Lower lobe of right lung (tissue), 2 donors: ENCODE results near the gene MCF2L. TPM values are rescaled to one million over a fixed set of nuclear protein-coding genes. Genes with fewer than 3 reads are reported as not detected.

Source experiments
- ATAC-seq, 2 donors: fragments of 200-7000 bp; cut with Tn5 transposase; one replicate each; pipeline ENCODE4 v1.9.1; 2020 to 2022; ENCODE audit warnings: mild to moderate bottlenecking in 2 of 2, moderate library complexity in 2 of 2
- DNase-seq: peaks from one replicate; pipeline ENCODE4 v3.0.0-alpha.2; 2020
- H3K27ac ChIP-seq: fragments of 200-600 bp; one replicate; pipeline ENCODE4 v1.8.0; 2022
- H3K27me3 ChIP-seq: fragments of 200-600 bp; one replicate; pipeline ENCODE4 v1.8.0; 2022; ENCODE audit warnings: low read depth
- H3K36me3 ChIP-seq: fragments of 200-600 bp; one replicate; pipeline ENCODE4 v1.8.0; 2022; ENCODE audit warnings: mild to moderate bottlenecking
- H3K4me1 ChIP-seq: fragments of 200-600 bp; one replicate; pipeline ENCODE4 v1.8.0; 2022
- H3K4me3 ChIP-seq: fragments of 200-600 bp; one replicate; pipeline ENCODE4 v1.8.0; 2022; ENCODE audit warnings: mild to moderate bottlenecking
- H3K9me3 ChIP-seq: fragments of 200-600 bp; one replicate; pipeline ENCODE4 v1.8.0; 2022
- intact Hi-C: fragments of 100-400 bp; cut with DNase I; formaldehyde crosslinking; loops from one replicate; pipeline ENCODE4 v1.11.0; 2022
- total RNA-seq: library from RNA; stranded (reverse); fragmentation: NEBNext Ultra II Directional; extraction: Animal tissue kit (Norgen Biotek cat#: 25700); gene quantifications from one replicate; pipeline ENCODE4 v1.2.1, GENCODE V29; 2021
- TF ChIP-seq, protein P1 (sequence below): fragments of 200-600 bp; IDR thresholded peaks from one replicate; pipeline ENCODE4 v1.8.0; 2022; ENCODE audit warnings: antibody characterized with exemption, mild to moderate bottlenecking
- donor health status: DM: no; HTN: yes; CAD: no; lungs with severe emphysema.

Gene MCF2L
- total RNA-seq, 1 donor from 2014 or later = 42.4 TPM

DNA sequence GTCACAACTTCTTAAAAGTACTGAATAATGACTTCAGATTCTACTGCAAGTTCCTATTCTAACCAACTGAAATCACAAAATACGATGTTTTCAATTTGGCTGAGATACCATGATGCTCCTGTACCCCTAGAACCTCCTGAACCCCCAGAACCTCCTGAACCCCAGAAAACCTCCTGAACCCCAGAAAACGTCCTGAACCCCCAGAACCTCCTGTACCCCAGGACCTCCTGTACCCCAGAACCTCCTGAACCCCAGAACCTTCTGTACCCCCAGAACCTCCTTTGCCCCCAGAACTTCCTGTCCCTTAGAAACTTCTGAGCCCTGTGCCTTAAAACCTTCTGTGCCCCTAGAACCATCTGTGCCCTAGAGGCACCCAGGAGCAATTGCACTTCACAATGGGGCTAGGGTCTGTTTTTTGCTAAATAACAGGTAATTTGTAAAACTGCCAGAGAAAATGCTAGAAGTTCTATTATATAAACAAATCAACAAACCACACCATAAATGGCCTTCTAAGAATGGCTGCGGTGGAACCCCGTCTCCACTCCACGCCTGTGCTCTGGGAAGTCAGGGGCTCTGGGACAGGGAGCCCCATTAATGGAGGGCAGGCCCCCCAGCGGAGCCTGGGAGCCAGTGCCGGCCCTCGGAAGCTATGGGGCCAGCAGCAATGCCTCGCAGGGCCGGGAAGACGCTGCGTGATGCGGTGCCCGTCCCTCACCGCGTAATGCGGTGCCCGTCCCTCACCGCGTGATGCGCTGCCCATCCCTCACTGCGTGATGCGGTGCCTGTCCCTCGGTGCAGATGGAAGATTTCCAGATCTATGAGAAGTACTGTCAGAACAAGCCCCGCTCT is 115.3 kb downstream of the MCF2L start:
- Histone ChIP-seq H3K27me3 (no peaks in the 10 kb centered on the region), H3K9me3 (no peaks in the 10 kb centered on the region), H3K36me3 (peaks cover 23% of the 10 kb centered on the region), H3K4me3 (no peak overlapping the region), H3K4me1 (no peaks in the 10 kb centered on the region), H3K27ac (no peak overlapping the region)
- ATAC-seq = no peak
- intact Hi-C loops = no loop called here
- peak; percentile 21 for DNase-seq
- TF ChIP-seq, protein P1, sequence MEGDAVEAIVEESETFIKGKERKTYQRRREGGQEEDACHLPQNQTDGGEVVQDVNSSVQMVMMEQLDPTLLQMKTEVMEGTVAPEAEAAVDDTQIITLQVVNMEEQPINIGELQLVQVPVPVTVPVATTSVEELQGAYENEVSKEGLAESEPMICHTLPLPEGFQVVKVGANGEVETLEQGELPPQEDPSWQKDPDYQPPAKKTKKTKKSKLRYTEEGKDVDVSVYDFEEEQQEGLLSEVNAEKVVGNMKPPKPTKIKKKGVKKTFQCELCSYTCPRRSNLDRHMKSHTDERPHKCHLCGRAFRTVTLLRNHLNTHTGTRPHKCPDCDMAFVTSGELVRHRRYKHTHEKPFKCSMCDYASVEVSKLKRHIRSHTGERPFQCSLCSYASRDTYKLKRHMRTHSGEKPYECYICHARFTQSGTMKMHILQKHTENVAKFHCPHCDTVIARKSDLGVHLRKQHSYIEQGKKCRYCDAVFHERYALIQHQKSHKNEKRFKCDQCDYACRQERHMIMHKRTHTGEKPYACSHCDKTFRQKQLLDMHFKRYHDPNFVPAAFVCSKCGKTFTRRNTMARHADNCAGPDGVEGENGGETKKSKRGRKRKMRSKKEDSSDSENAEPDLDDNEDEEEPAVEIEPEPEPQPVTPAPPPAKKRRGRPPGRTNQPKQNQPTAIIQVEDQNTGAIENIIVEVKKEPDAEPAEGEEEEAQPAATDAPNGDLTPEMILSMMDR = no peak

DNA sequence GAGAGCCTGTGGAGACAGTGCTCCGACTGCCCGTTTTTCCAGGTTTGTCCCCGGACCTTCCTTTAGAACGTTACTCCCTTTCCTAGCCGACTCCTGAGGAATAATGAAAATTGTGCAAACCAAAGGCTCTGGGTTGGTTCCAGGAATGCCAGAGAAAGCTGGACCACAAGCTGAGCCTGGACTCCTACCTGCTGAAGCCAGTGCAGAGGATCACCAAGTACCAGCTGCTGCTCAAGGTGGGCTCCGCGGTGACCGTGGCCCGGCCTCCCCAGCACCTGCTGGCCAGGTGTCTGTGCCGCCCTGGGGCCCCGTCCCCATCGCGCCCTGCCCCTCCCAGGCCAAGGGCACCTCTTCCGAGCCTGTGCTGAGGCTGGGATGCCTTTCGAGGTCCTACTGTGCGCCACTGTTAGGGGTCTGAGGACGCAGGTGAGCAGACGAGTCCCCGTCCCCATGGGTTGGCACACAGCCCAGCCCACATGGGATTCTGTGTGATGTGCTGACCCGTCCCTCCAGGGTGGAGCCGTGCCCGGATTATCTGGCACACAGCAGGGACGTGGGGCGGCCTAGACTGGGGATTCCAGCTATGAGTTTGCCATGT is 116.0 kb downstream of the MCF2L start:
- TF ChIP-seq, protein P1 = no peak
- no peak overlapping the region for H3K27ac ChIP-seq
- H3K4me1 ChIP-seq = no peaks in the 10 kb centered on the region
- ATAC-seq (no peak), DNase-seq (peak; percentile 43)
- H3K9me3 ChIP-seq = no peaks in the 10 kb centered on the region
- no peaks in the 10 kb centered on the region for H3K27me3 ChIP-seq
- intact Hi-C loops = no loop called here
- H3K4me3 ChIP-seq = no peak overlapping the region
- peaks cover 28% of the 10 kb centered on the region for H3K36me3 ChIP-seq

DNA sequence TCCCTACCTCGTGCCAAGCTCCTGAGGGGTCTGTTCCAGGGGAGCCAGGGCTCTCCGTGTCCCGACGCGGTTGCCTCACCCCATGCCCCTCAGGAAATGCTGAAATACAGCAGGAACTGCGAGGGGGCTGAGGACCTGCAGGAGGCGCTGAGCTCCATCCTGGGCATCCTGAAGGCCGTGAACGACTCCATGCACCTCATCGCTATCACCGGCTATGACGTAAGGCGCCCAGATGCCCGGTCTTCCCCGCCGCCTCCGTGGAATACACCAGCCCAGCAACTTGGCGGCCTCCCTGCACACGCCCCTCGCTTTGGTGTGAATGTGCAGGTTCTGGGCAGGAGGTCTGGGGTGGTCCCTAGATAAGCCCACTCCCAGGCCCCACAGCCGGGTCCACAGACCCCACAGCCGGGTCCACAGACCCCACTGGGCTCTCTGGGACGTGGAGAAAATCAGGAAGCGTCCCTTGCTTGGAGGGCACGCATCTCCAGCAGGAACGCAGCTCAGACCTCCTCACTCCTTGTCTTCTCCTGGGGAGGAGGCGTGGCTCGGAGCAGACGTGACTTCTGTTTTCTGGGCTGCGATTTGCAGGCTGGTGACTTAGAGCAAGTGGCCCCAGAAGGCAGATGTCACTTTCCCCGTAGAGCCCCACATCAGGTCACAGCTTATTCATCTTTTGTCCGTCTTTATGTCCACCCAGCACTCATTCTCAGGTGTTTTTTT is 117.2 kb downstream of the MCF2L start:
- intact Hi-C loops = no loop called here
- H3K9me3 ChIP-seq = no peaks in the 10 kb centered on the region
- H3K36me3 ChIP-seq = peaks cover 27% of the 10 kb centered on the region
- peak; percentile 39 for DNase-seq
- ATAC-seq = no peak
- H3K4me3 ChIP-seq = no peak overlapping the region
- TF ChIP-seq, protein P1 = no peak
- no peaks in the 10 kb centered on the region for H3K4me1 ChIP-seq
- no peaks in the 10 kb centered on the region for H3K27me3 ChIP-seq
- no peak overlapping the region for H3K27ac ChIP-seq

DNA sequence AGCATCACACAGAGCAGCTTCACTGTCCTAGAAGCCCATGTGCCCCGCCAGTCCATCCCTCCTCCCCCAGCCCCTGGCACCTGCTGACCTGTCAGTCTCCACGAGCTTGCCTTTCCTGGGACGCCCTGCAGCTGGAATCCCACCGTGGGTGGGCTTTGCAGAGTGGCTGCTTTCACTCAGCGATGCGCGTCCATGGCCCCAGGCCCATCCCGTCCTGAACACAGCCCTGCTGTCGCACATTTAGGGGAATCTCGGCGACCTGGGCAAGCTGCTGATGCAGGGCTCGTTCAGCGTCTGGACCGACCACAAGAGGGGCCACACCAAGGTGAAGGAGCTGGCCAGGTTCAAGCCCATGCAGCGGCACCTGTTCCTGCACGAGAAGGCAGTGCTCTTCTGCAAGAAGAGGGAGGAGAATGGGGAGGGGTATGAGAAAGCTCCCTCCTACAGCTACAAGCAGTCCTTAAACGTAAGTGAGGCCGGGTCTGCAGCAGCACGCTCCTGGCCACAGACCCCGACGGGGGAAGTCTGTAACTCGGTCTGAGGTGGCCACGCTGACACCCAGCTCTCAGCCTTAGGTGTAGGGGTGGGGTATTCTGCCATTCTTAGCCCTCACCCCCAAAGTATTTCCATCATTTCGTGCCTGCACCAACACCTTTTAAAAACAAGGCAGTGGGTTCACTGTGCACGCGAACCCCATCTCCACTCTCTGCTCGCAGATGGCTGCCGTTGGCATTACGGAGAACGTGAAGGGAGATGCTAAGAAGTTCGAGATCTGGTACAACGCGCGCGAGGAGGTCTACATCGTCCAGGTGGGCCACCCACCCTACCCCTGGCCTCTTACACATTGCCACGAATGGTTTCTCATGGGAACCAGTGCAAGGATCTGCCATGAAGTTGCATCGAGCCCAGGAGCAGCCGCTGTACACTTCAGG is 118.2 kb downstream of the MCF2L start:
- Histone ChIP-seq H3K4me3 (no peak overlapping the region), H3K9me3 (no peaks in the 10 kb centered on the region), H3K4me1 (no peaks in the 10 kb centered on the region), H3K27ac (no peak overlapping the region), H3K36me3 (peaks cover 26% of the 10 kb centered on the region), H3K27me3 (no peaks in the 10 kb centered on the region)
- TF ChIP-seq, protein P1 = no peak
- ATAC-seq = no peak
- DNase-seq = peak; percentile 41
- intact Hi-C loops = no loop called here
